GM23248 (cell line): ENCODE data around the gene PBOV1.

Experiments used
- EZH2 ChIP-seq: fragments of 200-600 bp; sonication (generic); IDR thresholded peaks from 2 replicates; pipeline ENCODE4 v1.6.1; 2018; ENCODE audit warnings: antibody characterized with exemption, mild to moderate bottlenecking; ENCODE audit not compliant: insufficient read depth, poor library complexity, severe bottlenecking
- EZH2phosphoT487 ChIP-seq: fragments of 200-600 bp; sonication (generic); IDR thresholded peaks from 2 replicates; pipeline ENCODE4 v1.6.1; 2018; ENCODE audit warnings: antibody characterized with exemption, moderate library complexity, mild to moderate bottlenecking, low read depth; ENCODE audit not compliant: insufficient read depth

GRCh38 chr6:138201836-138202235 is 16.5 kb downstream of the PBOV1 start:
- no peak for TF ChIP-seq EZH2phosphoT487
- TF ChIP-seq EZH2, result no peak
